SK-N-SH treated with all-trans-retinoic acid at 6 μM for 48 hours (cell line): ENCODE data around the gene LRRC28.

Source experiments
- ATAC-seq: fragments of 200-7000 bp; cut with Tn5 transposase; 3 replicates; pipeline ENCODE4 v1.9.1; 2020; ENCODE audit warnings: mild to moderate bottlenecking, moderate library complexity
- ARNTL ChIP-seq: fragments of 450-650 bp; formaldehyde crosslinking; IDR thresholded peaks from 2 replicates; pipeline ENCODE4 v1.5.0; 2020; ENCODE audit warnings: low read depth, mild to moderate bottlenecking, moderate library complexity, borderline replicate concordance
- BACH2 ChIP-seq: fragments of 250-450 bp; sonication (Bioruptor Pico); IDR thresholded peaks from 2 replicates; pipeline ENCODE4 v1.9.0; 2021; ENCODE audit warnings: mild to moderate bottlenecking, borderline replicate concordance
- CSDC2 ChIP-seq: fragments of 250-450 bp; sonication (Bioruptor Pico); IDR thresholded peaks from 2 replicates; pipeline ENCODE4 v1.5.0; 2020; ENCODE audit warnings: mild to moderate bottlenecking, moderate library complexity
- ESRRG ChIP-seq: fragments of 250-450 bp; sonication (Bioruptor Pico); IDR thresholded peaks from 2 replicates; pipeline ENCODE4 v1.6.1; 2021; ENCODE audit warnings: mild to moderate bottlenecking
- GLIS3 ChIP-seq: fragments of 250-450 bp; sonication (Bioruptor Pico); IDR thresholded peaks from 2 replicates; pipeline ENCODE4 v1.5.0; 2020; ENCODE audit warnings: mild to moderate bottlenecking, moderate library complexity
- ISL1 ChIP-seq: fragments of 250-450 bp; sonication (Bioruptor Pico); IDR thresholded peaks from 2 replicates; pipeline ENCODE4 v2.1.2; 2022; ENCODE audit warnings: mild to moderate bottlenecking, moderate library complexity
- OSR1 ChIP-seq: fragments of 250-450 bp; sonication (Bioruptor Pico); IDR thresholded peaks from 2 replicates; pipeline ENCODE4 v1.8.0; 2022; ENCODE audit warnings: moderate library complexity, mild to moderate bottlenecking, inconsistent platforms
- POU6F1 ChIP-seq: fragments of 250-450 bp; sonication (Bioruptor Pico); IDR thresholded peaks from 2 replicates; pipeline ENCODE4 v1.8.0; 2021; ENCODE audit warnings: low read depth, mild to moderate bottlenecking, moderate library complexity, borderline replicate concordance
- PPARA ChIP-seq: fragments of 250-450 bp; sonication (Bioruptor Pico); IDR thresholded peaks from 2 replicates; pipeline ENCODE4 v1.5.0; 2020; ENCODE audit warnings: mild to moderate bottlenecking, borderline replicate concordance
- RARB ChIP-seq: fragments of 250-450 bp; sonication (Bioruptor Pico); IDR thresholded peaks from 2 replicates; pipeline ENCODE4 v1.8.0; 2021; ENCODE audit warnings: mild to moderate bottlenecking, moderate library complexity
- SNAI2 ChIP-seq: fragments of 250-450 bp; sonication (Bioruptor Pico); IDR thresholded peaks from 2 replicates; pipeline ENCODE4 v1.5.0; 2020; ENCODE audit warnings: mild to moderate bottlenecking, moderate library complexity
- TCF4 ChIP-seq: fragments of 250-450 bp; sonication (Bioruptor Pico); IDR thresholded peaks from 2 replicates; pipeline ENCODE4 v1.8.0; 2021; ENCODE audit warnings: mild to moderate bottlenecking, moderate library complexity, borderline replicate concordance
- TOX ChIP-seq: fragments of 250-450 bp; sonication (Bioruptor Pico); IDR thresholded peaks from 2 replicates; pipeline ENCODE4 v1.8.0; 2021; ENCODE audit warnings: mild to moderate bottlenecking, moderate library complexity, borderline replicate concordance
- ZC3H10 ChIP-seq: fragments of 250-450 bp; sonication (Bioruptor Pico); IDR thresholded peaks from 2 replicates; pipeline ENCODE4 v1.5.1; 2021; ENCODE audit warnings: mild to moderate bottlenecking, moderate library complexity
- ZFP3 ChIP-seq: fragments of 250-450 bp; sonication (Bioruptor Pico); IDR thresholded peaks from 2 replicates; pipeline ENCODE4 v1.5.0; 2020; ENCODE audit warnings: mild to moderate bottlenecking, moderate library complexity
- ZFP30 ChIP-seq: fragments of 450-650 bp; formaldehyde crosslinking; IDR thresholded peaks from 2 replicates; pipeline ENCODE4 v1.5.0; 2022; ENCODE audit warnings: mild to moderate bottlenecking, moderate library complexity
- ZNF565 ChIP-seq: fragments of 450-650 bp; formaldehyde crosslinking; conservative IDR thresholded peaks from 2 replicates; pipeline ENCODE4 v1.5.0; 2020; ENCODE audit warnings: low read depth, mild to moderate bottlenecking, moderate library complexity
- ZNF70 ChIP-seq: fragments of 450-650 bp; formaldehyde crosslinking; IDR thresholded peaks from 2 replicates; pipeline ENCODE4 v1.5.0; 2020; ENCODE audit warnings: mild to moderate bottlenecking, moderate library complexity
- ZNF8 ChIP-seq: fragments of 450-650 bp; formaldehyde crosslinking; IDR thresholded peaks from 2 replicates; pipeline ENCODE4 v1.5.0; 2020; ENCODE audit warnings: mild to moderate bottlenecking, moderate library complexity
- TF ChIP-seq, protein P1 (sequence below): fragments of 250-450 bp; sonication (Bioruptor Pico); IDR thresholded peaks from 2 replicates; pipeline ENCODE4 v1.5.1; 2020; ENCODE audit warnings: low read depth, mild to moderate bottlenecking, moderate library complexity
- TF ChIP-seq, protein P2 (sequence below): fragments of 250-450 bp; sonication (Bioruptor Pico); IDR thresholded peaks from 2 replicates; pipeline ENCODE4 v1.5.0; 2020; ENCODE audit warnings: mild to moderate bottlenecking, moderate library complexity
- TF ChIP-seq, protein P3 (sequence below): fragments of 250-450 bp; sonication (Bioruptor Pico); IDR thresholded peaks from 2 replicates; pipeline ENCODE4 v1.8.0; 2020; ENCODE audit warnings: mild to moderate bottlenecking, moderate library complexity, borderline replicate concordance
- TF ChIP-seq, protein P4 (sequence below): fragments of 250-450 bp; sonication (Bioruptor Pico); IDR thresholded peaks from 2 replicates; pipeline ENCODE4 v1.5.1; 2021; ENCODE audit warnings: mild to moderate bottlenecking, moderate library complexity

Gene LRRC28

DNA sequence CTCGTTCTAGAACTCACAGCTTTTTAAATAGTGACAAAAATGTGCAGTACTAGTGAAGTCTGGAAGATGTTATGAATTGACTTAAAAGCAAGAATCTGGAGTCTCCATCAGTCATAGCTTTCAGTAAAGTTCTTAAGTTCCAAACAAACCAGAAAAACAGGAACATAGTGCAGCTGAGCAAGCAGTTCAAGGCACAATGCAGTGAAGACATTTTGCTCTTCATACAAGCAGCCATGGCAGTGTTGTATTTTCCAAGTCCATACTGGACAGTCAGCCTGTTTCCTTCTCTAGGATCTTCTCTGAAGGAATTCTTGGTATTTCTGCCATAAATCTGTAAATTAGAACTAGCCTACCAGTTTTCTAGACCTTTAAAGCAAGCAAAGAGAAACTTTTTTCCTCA, 90.5 kb downstream of the LRRC28 start:
- no peak for ATAC-seq
- TF ChIP-seq ZNF70 (CRISPR knock-in tag) (no peak), ZFP3 (CRISPR knock-in tag) (no peak), ZFP30 (no peak), OSR1 (CRISPR knock-in tag) (no peak)

DNA sequence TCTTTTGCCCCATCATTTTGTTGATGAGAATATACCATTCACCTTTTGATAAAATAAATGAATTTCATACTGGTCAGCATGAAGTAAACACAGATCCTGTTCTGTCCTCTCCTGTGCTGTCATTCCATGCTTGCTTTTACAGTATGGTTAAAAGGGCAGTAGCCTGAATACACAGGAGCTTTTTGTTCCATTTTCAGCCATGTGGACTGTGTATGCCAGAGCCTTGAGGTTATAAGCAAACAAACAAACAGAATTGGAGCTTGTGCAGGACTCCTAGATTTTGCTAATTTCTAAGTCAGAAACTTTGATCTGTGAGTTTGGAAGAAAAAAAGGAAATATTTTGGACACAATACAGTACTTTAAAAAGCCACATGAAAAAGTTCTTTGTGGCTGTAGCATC, 91.9 kb downstream of the LRRC28 start:
- ATAC-seq, result no peak
- no peak for TF ChIP-seq RARB (CRISPR knock-in tag)
- no peak for TF ChIP-seq BACH2 (CRISPR knock-in tag)
- TF ChIP-seq, protein P1, sequence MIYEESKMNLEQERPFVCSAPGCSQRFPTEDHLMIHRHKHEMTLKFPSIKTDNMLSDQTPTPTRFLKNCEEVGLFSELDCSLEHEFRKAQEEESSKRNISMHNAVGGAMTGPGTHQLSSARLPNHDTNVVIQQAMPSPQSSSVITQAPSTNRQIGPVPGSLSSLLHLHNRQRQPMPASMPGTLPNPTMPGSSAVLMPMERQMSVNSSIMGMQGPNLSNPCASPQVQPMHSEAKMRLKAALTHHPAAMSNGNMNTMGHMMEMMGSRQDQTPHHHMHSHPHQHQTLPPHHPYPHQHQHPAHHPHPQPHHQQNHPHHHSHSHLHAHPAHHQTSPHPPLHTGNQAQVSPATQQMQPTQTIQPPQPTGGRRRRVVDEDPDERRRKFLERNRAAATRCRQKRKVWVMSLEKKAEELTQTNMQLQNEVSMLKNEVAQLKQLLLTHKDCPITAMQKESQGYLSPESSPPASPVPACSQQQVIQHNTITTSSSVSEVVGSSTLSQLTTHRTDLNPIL (CRISPR knock-in tag), result no peak
- no peak for TF ChIP-seq ZC3H10
- no peak for TF ChIP-seq ARNTL
- no peak for TF ChIP-seq POU6F1 (CRISPR knock-in tag)
- TF ChIP-seq TOX, result no peak
- no peak for TF ChIP-seq ZNF565 (CRISPR knock-in tag)
- TF ChIP-seq CSDC2, result no peak
- TF ChIP-seq ZNF70 (CRISPR knock-in tag), result no peak
- TF ChIP-seq GLIS3 (CRISPR knock-in tag), result no peak
- no peak for TF ChIP-seq ESRRG
- TF ChIP-seq, protein P2, sequence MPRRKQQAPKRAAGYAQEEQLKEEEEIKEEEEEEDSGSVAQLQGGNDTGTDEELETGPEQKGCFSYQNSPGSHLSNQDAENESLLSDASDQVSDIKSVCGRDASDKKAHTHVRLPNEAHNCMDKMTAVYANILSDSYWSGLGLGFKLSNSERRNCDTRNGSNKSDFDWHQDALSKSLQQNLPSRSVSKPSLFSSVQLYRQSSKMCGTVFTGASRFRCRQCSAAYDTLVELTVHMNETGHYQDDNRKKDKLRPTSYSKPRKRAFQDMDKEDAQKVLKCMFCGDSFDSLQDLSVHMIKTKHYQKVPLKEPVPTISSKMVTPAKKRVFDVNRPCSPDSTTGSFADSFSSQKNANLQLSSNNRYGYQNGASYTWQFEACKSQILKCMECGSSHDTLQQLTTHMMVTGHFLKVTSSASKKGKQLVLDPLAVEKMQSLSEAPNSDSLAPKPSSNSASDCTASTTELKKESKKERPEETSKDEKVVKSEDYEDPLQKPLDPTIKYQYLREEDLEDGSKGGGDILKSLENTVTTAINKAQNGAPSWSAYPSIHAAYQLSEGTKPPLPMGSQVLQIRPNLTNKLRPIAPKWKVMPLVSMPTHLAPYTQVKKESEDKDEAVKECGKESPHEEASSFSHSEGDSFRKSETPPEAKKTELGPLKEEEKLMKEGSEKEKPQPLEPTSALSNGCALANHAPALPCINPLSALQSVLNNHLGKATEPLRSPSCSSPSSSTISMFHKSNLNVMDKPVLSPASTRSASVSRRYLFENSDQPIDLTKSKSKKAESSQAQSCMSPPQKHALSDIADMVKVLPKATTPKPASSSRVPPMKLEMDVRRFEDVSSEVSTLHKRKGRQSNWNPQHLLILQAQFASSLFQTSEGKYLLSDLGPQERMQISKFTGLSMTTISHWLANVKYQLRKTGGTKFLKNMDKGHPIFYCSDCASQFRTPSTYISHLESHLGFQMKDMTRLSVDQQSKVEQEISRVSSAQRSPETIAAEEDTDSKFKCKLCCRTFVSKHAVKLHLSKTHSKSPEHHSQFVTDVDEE, result no peak
- TF ChIP-seq, protein P3, sequence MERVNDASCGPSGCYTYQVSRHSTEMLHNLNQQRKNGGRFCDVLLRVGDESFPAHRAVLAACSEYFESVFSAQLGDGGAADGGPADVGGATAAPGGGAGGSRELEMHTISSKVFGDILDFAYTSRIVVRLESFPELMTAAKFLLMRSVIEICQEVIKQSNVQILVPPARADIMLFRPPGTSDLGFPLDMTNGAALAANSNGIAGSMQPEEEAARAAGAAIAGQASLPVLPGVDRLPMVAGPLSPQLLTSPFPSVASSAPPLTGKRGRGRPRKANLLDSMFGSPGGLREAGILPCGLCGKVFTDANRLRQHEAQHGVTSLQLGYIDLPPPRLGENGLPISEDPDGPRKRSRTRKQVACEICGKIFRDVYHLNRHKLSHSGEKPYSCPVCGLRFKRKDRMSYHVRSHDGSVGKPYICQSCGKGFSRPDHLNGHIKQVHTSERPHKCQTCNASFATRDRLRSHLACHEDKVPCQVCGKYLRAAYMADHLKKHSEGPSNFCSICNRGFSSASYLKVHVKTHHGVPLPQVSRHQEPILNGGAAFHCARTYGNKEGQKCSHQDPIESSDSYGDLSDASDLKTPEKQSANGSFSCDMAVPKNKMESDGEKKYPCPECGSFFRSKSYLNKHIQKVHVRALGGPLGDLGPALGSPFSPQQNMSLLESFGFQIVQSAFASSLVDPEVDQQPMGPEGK (CRISPR knock-in tag), result no peak

DNA sequence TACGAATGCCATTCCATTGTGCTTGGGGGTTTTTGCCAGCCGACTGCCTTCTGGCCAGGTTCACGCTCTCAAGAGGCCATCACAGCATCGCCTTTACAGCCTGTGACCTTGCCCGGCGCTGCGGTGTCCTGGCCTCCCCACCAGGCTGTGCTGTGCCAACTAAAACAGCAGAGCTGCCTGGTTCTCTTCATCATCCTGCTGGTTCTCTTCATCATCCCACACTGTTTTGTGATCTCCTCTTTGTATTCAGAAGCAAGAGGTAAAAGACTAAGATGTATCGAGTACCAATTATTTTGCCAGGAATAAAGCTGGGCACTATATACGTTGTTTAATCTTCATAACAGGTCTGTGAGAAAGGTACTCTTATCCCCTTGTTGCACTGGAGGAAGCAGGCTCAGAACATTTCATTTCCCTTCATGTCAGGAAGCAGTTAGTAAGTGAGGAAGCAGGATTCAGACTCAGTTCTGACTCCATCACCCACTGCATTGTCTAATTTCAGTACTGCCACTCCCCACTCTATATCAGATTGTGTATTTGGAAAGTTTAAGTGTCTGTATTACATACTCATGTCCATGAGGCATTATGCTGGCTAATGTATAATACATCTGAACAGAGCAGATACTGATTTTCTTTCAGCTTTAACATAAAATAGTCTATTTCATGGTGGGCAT, 92.7 kb downstream of the LRRC28 start:
- ATAC-seq, result peak; percentile 69
- TF ChIP-seq TOX, result no peak
- TF ChIP-seq ZNF565 (CRISPR knock-in tag), result no peak
- TF ChIP-seq, protein P2, result no peak
- TF ChIP-seq ZNF8 (CRISPR knock-in tag), result no peak
- no peak for TF ChIP-seq ZFP3 (CRISPR knock-in tag)
- no peak for TF ChIP-seq POU6F1 (CRISPR knock-in tag)
- TF ChIP-seq, protein P4, sequence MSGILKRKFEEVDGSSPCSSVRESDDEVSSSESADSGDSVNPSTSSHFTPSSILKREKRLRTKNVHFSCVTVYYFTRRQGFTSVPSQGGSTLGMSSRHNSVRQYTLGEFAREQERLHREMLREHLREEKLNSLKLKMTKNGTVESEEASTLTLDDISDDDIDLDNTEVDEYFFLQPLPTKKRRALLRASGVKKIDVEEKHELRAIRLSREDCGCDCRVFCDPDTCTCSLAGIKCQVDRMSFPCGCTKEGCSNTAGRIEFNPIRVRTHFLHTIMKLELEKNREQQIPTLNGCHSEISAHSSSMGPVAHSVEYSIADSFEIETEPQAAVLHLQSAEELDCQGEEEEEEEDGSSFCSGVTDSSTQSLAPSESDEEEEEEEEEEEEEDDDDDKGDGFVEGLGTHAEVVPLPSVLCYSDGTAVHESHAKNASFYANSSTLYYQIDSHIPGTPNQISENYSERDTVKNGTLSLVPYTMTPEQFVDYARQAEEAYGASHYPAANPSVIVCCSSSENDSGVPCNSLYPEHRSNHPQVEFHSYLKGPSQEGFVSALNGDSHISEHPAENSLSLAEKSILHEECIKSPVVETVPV, result no peak
- no peak for TF ChIP-seq ZFP30
- TF ChIP-seq BACH2 (CRISPR knock-in tag), result no peak
- no peak for TF ChIP-seq SNAI2
- no peak for TF ChIP-seq CSDC2
- TF ChIP-seq ZNF70 (CRISPR knock-in tag), result no peak
- TF ChIP-seq OSR1 (CRISPR knock-in tag), result no peak
- TF ChIP-seq TCF4, result no peak
- no peak for TF ChIP-seq ISL1 (CRISPR knock-in tag)
- no peak for TF ChIP-seq ARNTL
- no peak for TF ChIP-seq PPARA (CRISPR knock-in tag)
